Dermis microvascular lymphatic vessel endothelial cell (primary cell): ENCODE results near the gene MYO5B. TPM values are rescaled to one million over a fixed set of nuclear protein-coding genes. Genes with fewer than 3 reads are reported as not detected.

Source experiments
- DNase-seq, 2 donors: peaks; one replicate each; pipeline versions ENCODE4 v3.0.0 to v3.0.0-alpha.2; 2010; ENCODE audit warnings: low read depth in 2 of 2
- total RNA-seq: library from RNA; depleted of rRNA; stranded (reverse); fragments of >200 nt; gene quantifications from 2 replicates; pipeline ENCODE4 v1.2.1, GENCODE V29; 2014

MYO5B gene
- total RNA-seq, 1 donor from 2014 or later: 0.51 TPM

DNA sequence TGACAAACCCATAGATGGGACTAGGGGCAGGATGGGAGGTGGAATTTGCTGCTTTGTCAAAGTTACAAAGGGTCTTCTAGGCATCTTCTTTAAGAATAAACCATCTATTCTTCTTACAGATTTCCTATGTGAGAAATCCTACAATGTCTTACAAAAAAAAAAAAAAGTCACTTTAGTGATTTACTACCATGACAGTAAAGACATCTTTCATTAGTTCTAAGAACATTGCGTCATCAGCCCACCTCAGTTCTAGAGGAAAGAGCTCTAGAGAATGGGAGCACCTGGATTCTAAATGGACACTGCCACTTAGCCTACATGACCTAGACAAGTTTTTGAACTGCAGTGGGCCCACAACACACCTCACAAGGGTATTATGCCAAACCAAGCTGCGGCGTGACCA is 172.0 kb downstream of the MYO5B start:
- DNase-seq: no peak

GRCh38 chr18:50014606-50015005 is 180.3 kb downstream of the MYO5B start:
- no peak for DNase-seq

DNA sequence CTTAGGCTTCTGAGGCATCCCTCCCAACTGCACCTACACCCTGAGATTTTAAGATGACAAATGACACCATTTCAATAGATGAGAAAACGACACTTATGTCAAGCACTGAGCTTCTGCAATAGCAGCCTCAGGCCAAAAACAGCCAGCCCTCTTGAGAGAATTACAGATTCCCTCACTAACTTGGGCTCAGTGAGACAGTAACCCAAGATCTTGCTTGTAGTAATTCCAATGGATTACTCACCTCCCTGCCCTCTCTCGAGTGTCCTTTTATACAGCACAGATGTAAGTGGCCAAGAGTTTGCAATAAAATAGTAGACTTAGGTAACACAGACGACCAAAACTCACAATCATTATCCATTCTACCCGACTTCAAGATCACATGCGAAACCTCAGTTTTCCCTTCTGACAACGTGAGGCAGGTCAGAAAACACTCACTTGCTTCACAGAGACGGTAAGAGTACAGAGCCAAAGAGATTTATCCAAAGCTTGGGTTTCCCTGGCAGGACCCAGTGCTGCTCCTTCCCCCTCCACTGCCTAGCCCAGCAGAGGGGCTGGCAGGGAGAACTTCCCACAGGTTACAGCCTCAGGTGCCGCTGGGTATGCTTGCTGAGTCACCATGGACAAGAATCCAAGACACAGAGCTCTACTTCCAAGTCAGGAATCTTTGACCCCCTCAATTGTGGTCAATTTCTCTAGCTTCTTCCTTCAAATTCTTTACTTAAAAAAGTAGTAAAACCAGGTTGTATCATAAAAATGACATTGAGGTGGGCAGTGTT is 181.4 kb downstream of the MYO5B start:
- no peak for DNase-seq

GRCh38 chr18:50011813-50012435 is 183.0 kb downstream of the MYO5B start:
- no peak for DNase-seq

GRCh38 chr18:50009773-50010335 is 185.1 kb downstream of the MYO5B start:
- peak; percentile 15 to 47 for DNase-seq

- no peak for DNase-seq
Observed at GRCh38 chr18:50008306-50008705, 186.6 kb downstream of the MYO5B start.

DNA sequence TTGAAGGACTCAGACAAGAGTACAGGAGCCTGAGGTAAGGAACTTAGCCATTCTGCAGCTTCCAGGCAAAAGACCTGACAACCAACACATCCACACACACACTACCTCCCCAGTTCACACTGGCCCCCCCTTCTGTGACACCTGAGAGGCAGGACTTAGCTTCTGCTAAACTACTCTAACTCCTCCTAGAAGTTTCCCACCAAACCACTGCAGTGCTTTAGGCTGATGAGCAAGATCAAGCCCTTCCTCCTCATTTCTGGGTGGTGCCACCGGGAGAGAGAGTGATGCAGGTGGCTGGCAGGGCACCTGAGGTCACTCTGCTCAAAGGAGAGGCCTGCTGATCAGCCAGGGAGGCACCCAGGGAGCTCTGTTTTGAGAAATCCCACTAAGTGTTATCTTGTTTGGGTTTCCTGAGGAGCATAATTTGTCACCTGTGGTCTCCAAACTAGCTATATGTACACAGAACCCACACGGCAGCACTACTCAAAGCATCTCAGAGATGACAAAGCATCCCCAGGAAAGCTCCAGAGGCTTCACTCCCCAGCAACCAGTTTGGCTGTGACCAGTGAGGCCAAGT is 188.4 kb downstream of the MYO5B start:
- DNase-seq: no peak

DNA sequence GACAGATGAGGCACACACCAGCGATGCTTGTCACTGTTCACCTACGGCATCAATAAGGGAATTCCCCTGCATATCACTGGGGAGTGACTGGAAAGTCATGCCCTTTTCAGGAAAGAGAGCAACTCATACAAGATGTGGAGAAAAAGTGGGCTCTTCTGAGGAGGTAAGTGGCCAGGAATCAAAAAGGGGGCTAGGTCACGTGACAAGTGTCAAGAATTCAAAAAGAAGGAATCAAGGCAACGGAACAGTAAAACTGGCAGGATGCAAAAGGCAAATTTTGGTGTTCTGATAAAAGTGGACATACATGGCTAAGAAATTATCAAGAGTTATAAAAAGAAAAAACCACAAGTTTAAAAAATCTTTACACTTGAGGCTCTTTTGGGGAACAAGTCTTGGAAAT is 190.9 kb downstream of the MYO5B start:
- no peak for DNase-seq

DNA sequence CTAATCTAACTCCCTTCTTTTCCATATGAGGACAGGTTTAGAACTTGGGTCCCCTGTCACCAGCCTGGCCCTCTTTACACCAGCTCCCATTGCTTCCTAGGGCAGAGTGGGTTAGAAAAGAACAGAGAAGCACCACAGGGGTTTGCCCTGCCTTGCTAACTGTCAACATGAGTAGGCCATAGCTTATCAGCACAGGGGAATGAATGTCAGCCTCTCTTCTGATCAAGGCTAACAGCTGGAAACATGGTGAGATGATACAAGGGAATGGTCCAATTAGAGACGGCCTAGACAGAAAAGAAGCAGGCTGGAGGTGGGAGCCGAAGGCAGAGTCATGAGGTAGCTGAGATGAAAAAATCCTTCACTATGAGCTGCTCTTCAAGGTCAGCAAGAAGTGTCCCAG is 192.2 kb downstream of the MYO5B start:
- DNase-seq: no peak

GRCh38 chr18:50000227-50000626 is 194.7 kb downstream of the MYO5B start:
- no peak for DNase-seq

GRCh38 chr18:49999128-49999527 is 195.8 kb downstream of the MYO5B start:
- DNase-seq: no peak

DNA sequence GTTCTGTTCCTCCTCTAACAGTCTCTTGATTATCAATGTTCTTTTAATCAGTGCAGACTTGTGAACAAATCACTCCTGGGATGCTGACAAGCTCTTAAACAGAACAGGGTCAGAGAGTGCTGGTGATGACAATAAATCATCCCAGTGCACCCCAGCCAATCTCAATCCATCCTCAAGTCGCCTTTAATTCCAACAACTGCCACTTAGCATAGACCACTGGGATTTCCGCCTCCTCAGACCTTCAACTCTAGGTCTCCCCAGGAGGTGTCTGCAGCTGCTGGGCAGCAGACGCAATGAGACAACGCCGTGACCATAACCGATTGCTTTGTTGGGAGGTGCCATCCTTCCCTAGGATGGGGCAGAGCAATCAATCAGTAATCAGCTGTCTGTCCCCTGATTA is 197.4 kb downstream of the MYO5B start:
- no peak for DNase-seq

- DNase-seq: no peak
Observed at GRCh38 chr18:49994410-49994809, 200.5 kb downstream of the MYO5B start.

DNA sequence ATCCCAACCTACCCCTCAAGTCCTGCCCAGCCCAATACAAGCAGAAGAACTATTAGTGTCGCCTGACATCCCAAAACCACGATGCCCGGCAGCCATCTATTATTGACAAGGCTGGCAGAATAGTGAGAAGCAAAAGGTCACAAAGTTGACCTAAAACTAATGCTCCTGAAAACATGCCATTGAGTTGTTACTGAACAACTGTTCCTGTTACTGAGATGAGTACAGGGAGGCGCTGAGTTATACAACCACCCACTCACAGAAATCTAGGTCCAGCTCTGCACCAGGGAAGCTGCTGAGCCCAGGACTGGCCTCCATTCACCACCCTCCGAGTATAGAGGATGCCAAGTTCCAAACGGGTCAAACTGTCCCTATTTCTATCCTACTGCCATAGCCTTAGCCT is 201.6 kb downstream of the MYO5B start:
- no peak for DNase-seq

DNA sequence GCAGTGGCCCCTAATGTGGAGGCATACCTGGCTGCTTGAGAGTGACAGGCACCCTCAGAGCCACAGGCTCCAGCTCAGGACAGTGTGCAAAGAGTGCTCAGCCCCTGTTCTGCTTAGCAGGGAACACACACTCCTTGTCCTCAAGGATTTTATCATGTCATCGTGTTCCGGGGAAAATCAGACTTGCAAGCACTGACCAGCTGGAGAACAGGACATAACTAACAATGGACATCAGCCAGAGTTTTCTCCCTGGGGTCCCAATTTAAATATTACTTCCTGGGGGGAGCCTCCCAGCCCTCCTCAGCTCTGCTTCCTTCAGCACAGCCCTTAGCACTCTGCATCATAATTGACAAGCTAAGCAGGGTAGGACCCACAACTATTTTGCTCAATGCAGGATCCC is 206.2 kb downstream of the MYO5B start:
- no peak for DNase-seq

- no peak for DNase-seq
Observed at GRCh38 chr18:49988101-49988500, 206.8 kb downstream of the MYO5B start.

DNA sequence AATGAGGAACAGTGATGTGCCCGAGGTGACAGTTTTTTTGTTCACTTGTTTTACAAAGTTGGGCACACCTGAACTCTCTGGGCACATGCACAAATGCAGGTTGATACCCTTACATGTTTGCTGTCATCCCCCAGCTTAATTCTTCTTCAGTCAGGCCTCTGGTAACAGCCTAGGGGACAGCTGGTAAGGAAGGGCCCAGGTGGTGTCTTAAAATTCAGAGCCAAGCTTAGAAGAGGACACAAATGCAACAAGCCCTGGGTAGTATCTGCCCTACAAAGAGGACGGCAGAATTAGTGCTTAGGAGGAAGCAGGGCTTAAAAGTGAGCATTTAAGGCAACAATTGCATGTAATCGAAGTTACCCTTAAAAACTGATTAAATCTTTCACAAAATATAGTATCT is 209.7 kb downstream of the MYO5B start:
- no peak for DNase-seq

DNA sequence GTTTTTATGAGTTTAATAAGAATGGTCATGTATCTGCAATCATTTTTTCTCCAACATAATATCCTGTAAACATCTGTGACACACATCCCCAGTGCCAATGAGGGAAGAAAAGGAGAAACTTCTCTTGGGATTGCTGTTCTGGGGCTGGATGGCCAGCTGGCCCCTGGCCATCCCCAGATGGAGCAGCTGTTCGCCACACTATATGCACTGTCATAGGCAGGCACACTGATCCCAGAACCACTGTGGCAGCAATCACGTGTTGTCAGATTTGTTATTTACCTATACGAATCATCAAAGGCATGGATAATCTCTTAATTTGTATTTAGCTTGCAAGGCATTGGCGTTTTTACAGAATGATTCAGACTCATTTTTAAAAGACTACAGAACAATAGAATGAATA is 214.1 kb downstream of the MYO5B start:
- no peak for DNase-seq

DNA sequence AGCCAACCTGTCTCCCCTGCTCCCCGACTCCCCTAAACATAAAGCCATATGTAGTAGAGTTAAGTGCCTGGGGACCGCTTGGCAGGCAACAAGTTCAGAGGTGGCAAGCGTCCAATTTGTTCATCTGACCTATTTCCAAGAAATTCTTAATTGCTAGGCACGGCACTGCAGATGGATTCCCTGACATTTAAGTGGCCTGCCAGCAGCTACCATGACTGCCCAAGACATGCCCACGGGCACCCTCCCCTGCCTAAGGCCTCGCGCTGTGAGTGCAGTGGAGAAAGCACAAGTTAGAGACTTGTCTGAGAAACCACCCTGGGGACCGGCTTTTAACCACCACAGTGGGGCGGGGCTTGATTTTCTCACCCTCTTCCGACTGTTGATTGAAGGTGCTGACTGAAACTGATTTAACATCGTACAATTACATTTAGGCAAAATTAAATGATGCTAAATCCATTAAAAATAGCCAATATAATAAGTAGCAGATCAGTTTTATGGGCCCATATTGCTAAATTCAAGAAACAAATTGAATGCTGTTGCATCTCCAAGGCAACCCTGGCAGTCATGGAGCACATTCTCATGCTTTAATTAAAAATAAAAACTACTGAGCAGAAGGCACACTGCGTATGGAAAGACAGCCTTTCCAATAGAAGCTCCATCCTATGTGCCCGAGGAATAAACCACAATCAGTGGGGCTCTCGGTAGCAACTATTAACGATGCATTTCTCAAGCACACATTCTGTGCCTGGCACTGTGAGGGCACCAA is 218.0 kb downstream of the MYO5B start:
- no peak for DNase-seq

DNA sequence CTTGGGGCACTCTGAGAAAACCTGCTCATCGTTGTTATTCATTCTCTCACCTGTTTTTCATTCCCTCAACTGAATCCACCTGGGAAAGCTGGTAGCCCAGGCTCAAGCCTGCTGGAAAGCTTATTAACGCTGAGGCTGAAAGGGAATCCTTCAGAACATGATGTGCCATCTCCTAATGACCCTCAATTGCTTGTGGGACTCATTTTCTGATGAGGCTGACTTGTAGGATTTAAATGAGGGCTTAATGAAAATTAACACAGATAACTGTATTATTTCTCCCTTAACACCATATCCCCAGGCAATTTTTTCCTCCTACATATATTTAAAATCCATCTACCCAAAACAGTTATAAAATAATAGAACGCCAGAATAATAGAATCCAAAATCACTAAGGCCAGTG is 218.9 kb downstream of the MYO5B start:
- DNase-seq: no peak

GRCh38 chr18:49974079-49974478 is 220.9 kb downstream of the MYO5B start:
- no peak for DNase-seq

GRCh38 chr18:49973592-49973991 is 221.4 kb downstream of the MYO5B start:
- DNase-seq: no peak
